ENCODE measurements around the gene SLC4A1. TPM values are rescaled to one million over a fixed set of nuclear protein-coding genes. Genes with fewer than 3 reads are reported as not detected.
A peak's percentile ranks its signal among the peaks of the same experiment; 100 is the strongest.

SLC4A1 gene
- total RNA-seq, 5 donors from 2014 or later (not counting 1 experiment from before 2014, with no cell fraction given), result not detected

DNA sequence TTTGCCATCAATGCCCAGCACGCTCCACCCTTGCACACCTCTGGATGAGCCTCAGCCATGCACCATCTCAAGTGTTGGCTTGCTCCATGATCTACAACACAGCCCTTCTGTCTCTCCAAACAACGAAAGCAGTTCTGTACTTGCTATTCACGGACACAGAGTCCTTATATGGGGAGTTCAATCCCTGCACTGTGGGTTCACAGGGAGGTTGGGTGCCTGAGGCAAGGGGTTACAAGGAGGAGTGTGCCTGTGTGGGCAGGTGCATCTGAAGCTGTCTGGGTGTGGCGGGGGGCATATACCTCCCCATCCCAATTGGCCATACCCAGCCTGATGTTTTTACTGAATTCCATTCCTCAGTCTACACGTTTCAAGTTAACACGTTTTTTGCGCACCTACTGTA, 46.1 kb upstream of the SLC4A1 start:
- H3K4me3 Mint-ChIP-seq, result peak overlapping the region; percentile 58 to 65 (median 59)
- no peaks in the 10 kb centered on the region for H3K36me3 Mint-ChIP-seq
- H3K9me3 Mint-ChIP-seq, result no peaks in the 10 kb centered on the region
- no peaks in the 10 kb centered on the region for H3K36me3 ChIP-seq (ENCODE audit: control insufficient read depth in 2 of 2, extremely low read depth in 1 of 2, insufficient read depth in 1 of 2, low read length in 1 of 2)
- H3K4me3 ChIP-seq (ENCODE audit: control insufficient read depth in 1 of 2, extremely low read depth in 1 of 2, low read length in 1 of 2), result no peak overlapping the region
- peaks cover 9 to 30% of the 10 kb centered on the region in 2 experiments for H3K4me1 ChIP-seq (ENCODE audit: control insufficient read depth in 1 of 2, extremely low read depth in 1 of 2, insufficient read depth in 2 of 2, low read length in 2 of 2)
- ChIA-PET POLR2A (no interaction called here), CTCF (no interaction called here)
- H3K27ac Mint-ChIP-seq, result no peak overlapping the region
- DNase-seq (no peak), ATAC-seq (replicated peaks in 1 of 4) (no peak)
- no peaks in the 10 kb centered on the region for H3K9me3 ChIP-seq
- WGBS (ENCODE audit: insufficient coverage), result 100% methylated on average over 1 of the region's 7 CpGs
- H3K4me1 Mint-ChIP-seq, result peaks cover 16 to 24% (median 24%) of the 10 kb centered on the region in 3 donors
- H3K27ac ChIP-seq (ENCODE audit: low read length), result no peak overlapping the region
- H3K27me3 Mint-ChIP-seq, result peaks cover 22 to 52% of the 10 kb centered on the region in 2 donors
- H3K27me3 ChIP-seq (replicated peaks in 1 of 2; ENCODE audit: control insufficient read depth in 2 of 2, extremely low read depth in 1 of 2, insufficient read depth in 2 of 2, low read length in 1 of 2), result peaks cover 6 to 69% of the 10 kb centered on the region in 2 experiments

- CTCF ChIA-PET, result no interaction called here
Observed at GRCh38 chr17:44312396-44313104, 44.6 kb upstream of the SLC4A1 start.

GRCh38 chr17:44311562-44312181, 43.7 kb upstream of the SLC4A1 start:
- H3K9me3 ChIP-seq, result no peaks in the 10 kb centered on the region
- no peaks in the 10 kb centered on the region for H3K36me3 Mint-ChIP-seq
- WGBS (ENCODE audit: insufficient coverage), result no CpG with 5 or more reads among the region's 5 CpGs
- no peaks in the 10 kb centered on the region for H3K36me3 ChIP-seq (ENCODE audit: control insufficient read depth in 2 of 2, extremely low read depth in 1 of 2, insufficient read depth in 1 of 2, low read length in 1 of 2)
- no peak overlapping the region for H3K27ac ChIP-seq (ENCODE audit: low read length)
- no peak for ATAC-seq (replicated peaks in 1 of 4)
- H3K27me3 Mint-ChIP-seq, result peaks cover 25 to 48% of the 10 kb centered on the region in 2 donors
- no peaks in the 10 kb centered on the region for H3K9me3 Mint-ChIP-seq
- no peak for DNase-seq
- no peak overlapping the region for H3K4me3 ChIP-seq (ENCODE audit: control insufficient read depth in 1 of 2, extremely low read depth in 1 of 2, low read length in 1 of 2)
- ChIA-PET CTCF (no interaction called here), POLR2A (no interaction called here)
- no peak overlapping the region for H3K27ac Mint-ChIP-seq
- H3K4me3 Mint-ChIP-seq, result no peak overlapping the region
- H3K4me1 ChIP-seq (ENCODE audit: control insufficient read depth in 1 of 2, extremely low read depth in 1 of 2, insufficient read depth in 2 of 2, low read length in 2 of 2), result peaks cover 14 to 48% of the 10 kb centered on the region in 2 experiments
- peaks cover 25 to 36% (median 33%) of the 10 kb centered on the region in 3 donors for H3K4me1 Mint-ChIP-seq
- H3K27me3 ChIP-seq (replicated peaks in 1 of 2; ENCODE audit: control insufficient read depth in 2 of 2, extremely low read depth in 1 of 2, insufficient read depth in 2 of 2, low read length in 1 of 2), result peaks cover 10 to 75% of the 10 kb centered on the region in 2 experiments

More at GRCh38 chr17:44312396-44313104, 44.6 kb upstream of the SLC4A1 start:
- DNase-seq (no peak), ATAC-seq (replicated peaks in 1 of 4) (no peak)
- Mint-ChIP-seq H3K9me3 (no peaks in the 10 kb centered on the region), H3K27me3 (peaks cover 21 to 46% of the 10 kb centered on the region in 2 donors), H3K36me3 (no peaks in the 10 kb centered on the region), H3K27ac (no peak overlapping the region), H3K4me1 (peaks cover 20 to 29% (median 24%) of the 10 kb centered on the region in 3 donors), H3K4me3 (peak overlapping the region in 1 of 3 donors; percentile 13)
- H3K9me3 ChIP-seq, result no peaks in the 10 kb centered on the region
- H3K36me3 ChIP-seq (ENCODE audit: control insufficient read depth in 2 of 2, extremely low read depth in 1 of 2, insufficient read depth in 1 of 2, low read length in 1 of 2), result no peaks in the 10 kb centered on the region
- POLR2A ChIA-PET, result interaction anchor here in 1 of 2 donors (0.6 kb wide), 1 partner anchor 116 kb away, joined by 4 read pairs; no protein-coding TSS in a partner anchor
- no peak overlapping the region for H3K27ac ChIP-seq (ENCODE audit: low read length)
- peaks cover 9 to 77% of the 10 kb centered on the region in 2 experiments for H3K27me3 ChIP-seq (replicated peaks in 1 of 2; ENCODE audit: control insufficient read depth in 2 of 2, extremely low read depth in 1 of 2, insufficient read depth in 2 of 2, low read length in 1 of 2)
- WGBS (ENCODE audit: insufficient coverage), result 79% methylated on average over 7 of the region's 17 CpGs
- peaks cover 14 to 45% of the 10 kb centered on the region in 2 experiments for H3K4me1 ChIP-seq (ENCODE audit: control insufficient read depth in 1 of 2, extremely low read depth in 1 of 2, insufficient read depth in 2 of 2, low read length in 2 of 2)
- no peak overlapping the region for H3K4me3 ChIP-seq (ENCODE audit: control insufficient read depth in 1 of 2, extremely low read depth in 1 of 2, low read length in 1 of 2)

GRCh38 chr17:44310609-44311376, 42.9 kb upstream of the SLC4A1 start:
- no peaks in the 10 kb centered on the region for H3K36me3 Mint-ChIP-seq
- H3K4me1 ChIP-seq (ENCODE audit: control insufficient read depth in 1 of 2, extremely low read depth in 1 of 2, insufficient read depth in 2 of 2, low read length in 2 of 2), result peaks cover 13 to 40% of the 10 kb centered on the region in 2 experiments
- H3K27ac Mint-ChIP-seq, result no peak overlapping the region
- no peak for ATAC-seq (replicated peaks in 1 of 4)
- peaks cover 19 to 30% (median 27%) of the 10 kb centered on the region in 3 donors for H3K4me1 Mint-ChIP-seq
- DNase-seq, result no peak
- no peaks in the 10 kb centered on the region for H3K36me3 ChIP-seq (ENCODE audit: control insufficient read depth in 2 of 2, extremely low read depth in 1 of 2, insufficient read depth in 1 of 2, low read length in 1 of 2)
- whole genome bisulfite sequencing (ENCODE audit: insufficient coverage), result 79% methylated on average over 9 of the region's 10 CpGs
- ChIA-PET POLR2A (interaction anchor here in 1 of 2 donors (0.6 kb wide), 1 partner anchor 1702 kb away, joined by 3 read pairs; the partner anchor contains the start of gene RETREG3), CTCF (no interaction called here)
- no peaks in the 10 kb centered on the region for H3K9me3 ChIP-seq
- H3K27ac ChIP-seq (ENCODE audit: low read length), result no peak overlapping the region
- H3K27me3 Mint-ChIP-seq, result peaks cover 24 to 46% of the 10 kb centered on the region in 2 donors
- no peak overlapping the region for H3K4me3 Mint-ChIP-seq
- peaks cover 10 to 74% of the 10 kb centered on the region in 2 experiments for H3K27me3 ChIP-seq (replicated peaks in 1 of 2; ENCODE audit: control insufficient read depth in 2 of 2, extremely low read depth in 1 of 2, insufficient read depth in 2 of 2, low read length in 1 of 2)
- no peak overlapping the region for H3K4me3 ChIP-seq (ENCODE audit: control insufficient read depth in 1 of 2, extremely low read depth in 1 of 2, low read length in 1 of 2)
- no peaks in the 10 kb centered on the region for H3K9me3 Mint-ChIP-seq

GRCh38 chr17:44310188-44310587, 42.3 kb upstream of the SLC4A1 start:
- DNase-seq, result no peak
- H3K4me3 Mint-ChIP-seq, result peak overlapping the region in 1 of 3 donors; percentile 42
- no peaks in the 10 kb centered on the region for H3K36me3 ChIP-seq (ENCODE audit: control insufficient read depth in 2 of 2, extremely low read depth in 1 of 2, insufficient read depth in 1 of 2, low read length in 1 of 2)
- H3K4me1 ChIP-seq (ENCODE audit: control insufficient read depth in 1 of 2, extremely low read depth in 1 of 2, insufficient read depth in 2 of 2, low read length in 2 of 2), result peaks cover 10 to 35% of the 10 kb centered on the region in 2 experiments
- ChIA-PET CTCF (no interaction called here), POLR2A (no interaction called here)
- H3K27me3 Mint-ChIP-seq, result peaks cover 21 to 41% of the 10 kb centered on the region in 2 donors
- no peak overlapping the region for H3K4me3 ChIP-seq (ENCODE audit: control insufficient read depth in 1 of 2, extremely low read depth in 1 of 2, low read length in 1 of 2)
- H3K36me3 Mint-ChIP-seq, result no peaks in the 10 kb centered on the region
- H3K9me3 Mint-ChIP-seq, result no peaks in the 10 kb centered on the region
- no peaks in the 10 kb centered on the region for H3K9me3 ChIP-seq
- peaks cover 10 to 75% of the 10 kb centered on the region in 2 experiments for H3K27me3 ChIP-seq (replicated peaks in 1 of 2; ENCODE audit: control insufficient read depth in 2 of 2, extremely low read depth in 1 of 2, insufficient read depth in 2 of 2, low read length in 1 of 2)
- no peak for ATAC-seq (replicated peaks in 1 of 4)
- no peak overlapping the region for H3K27ac ChIP-seq (ENCODE audit: low read length)
- H3K4me1 Mint-ChIP-seq, result peaks cover 15 to 24% (median 21%) of the 10 kb centered on the region in 3 donors
- peak overlapping the region in 1 of 2 donors; percentile 55 for H3K27ac Mint-ChIP-seq
- WGBS (ENCODE audit: insufficient coverage), result 91% methylated on average over 1 of the region's 2 CpGs

- Histone ChIP-seq H3K27ac (ENCODE audit: low read length) (no peak overlapping the region), H3K36me3 (ENCODE audit: control insufficient read depth in 2 of 2, extremely low read depth in 1 of 2, insufficient read depth in 1 of 2, low read length in 1 of 2) (no peaks in the 10 kb centered on the region), H3K4me3 (ENCODE audit: control insufficient read depth in 1 of 2, extremely low read depth in 1 of 2, low read length in 1 of 2) (no peak overlapping the region), H3K27me3 (replicated peaks in 1 of 2; ENCODE audit: control insufficient read depth in 2 of 2, extremely low read depth in 1 of 2, insufficient read depth in 2 of 2, low read length in 1 of 2) (peaks cover 10 to 68% of the 10 kb centered on the region in 2 experiments), H3K9me3 (no peaks in the 10 kb centered on the region), H3K4me1 (ENCODE audit: control insufficient read depth in 1 of 2, extremely low read depth in 1 of 2, insufficient read depth in 2 of 2, low read length in 2 of 2) (peaks cover 10 to 28% of the 10 kb centered on the region in 2 experiments)
- peak overlapping the region in 2 of 3 donors; percentile 42 to 57 for H3K4me3 Mint-ChIP-seq
- WGBS (ENCODE audit: insufficient coverage), result 83% methylated on average over 2 of the region's 5 CpGs
- H3K36me3 Mint-ChIP-seq, result no peaks in the 10 kb centered on the region
- H3K27ac Mint-ChIP-seq, result no peak overlapping the region
- no peak for ATAC-seq (replicated peaks in 1 of 4)
- no peak for DNase-seq
- peaks cover 15 to 24% (median 21%) of the 10 kb centered on the region in 3 donors for H3K4me1 Mint-ChIP-seq
- no peaks in the 10 kb centered on the region for H3K9me3 Mint-ChIP-seq
- CTCF ChIA-PET, result no interaction called here
- POLR2A ChIA-PET, result no interaction called here
- H3K27me3 Mint-ChIP-seq, result peaks cover 26 to 46% of the 10 kb centered on the region in 2 donors
Observed at GRCh38 chr17:44309472-44309871, 41.5 kb upstream of the SLC4A1 start.

All from T-cell (primary cell).